Osteoblast (primary cell): ENCODE measurements around the gene POLR3K. TPM values are rescaled to one million over a fixed set of nuclear protein-coding genes. Genes with fewer than 3 reads are reported as not detected.

Experiments used
- DNase-seq: peaks from one replicate; pipeline ENCODE4 v3.0.0; 2011; ENCODE audit warnings: low spot score, mixed read lengths; ENCODE audit not compliant: insufficient read length; ENCODE audit errors: missing footprints
- H2AFZ ChIP-seq: 2 replicates; pipeline ENCODE4 v1.6.0; 2011; ENCODE audit warnings: mild to moderate bottlenecking, low read length
- H3K27ac ChIP-seq: 2 replicates; pipeline ENCODE4 v1.5.1; 2011; ENCODE audit warnings: mild to moderate bottlenecking, low read depth, low read length, moderate library complexity
- H3K27me3 ChIP-seq: 2 replicates; pipeline ENCODE4 v1.6.0; 2012; ENCODE audit warnings: mild to moderate bottlenecking, control low read depth, inconsistent platforms, low read length, moderate library complexity; ENCODE audit not compliant: insufficient read depth
- H3K36me3 ChIP-seq: 2 replicates; pipeline ENCODE4 v1.5.1; 2011; ENCODE audit warnings: mild to moderate bottlenecking, low read length, control low read depth, moderate library complexity; ENCODE audit not compliant: insufficient read depth
- H3K4me1 ChIP-seq: 2 replicates; pipeline ENCODE4 v1.5.1; 2011; ENCODE audit warnings: mild to moderate bottlenecking, low read length, control low read depth, moderate library complexity; ENCODE audit not compliant: insufficient read depth
- H3K4me2 ChIP-seq: 2 replicates; pipeline ENCODE4 v1.6.0; 2011; ENCODE audit warnings: mild to moderate bottlenecking, low read length; ENCODE audit not compliant: insufficient read depth
- H3K4me3 ChIP-seq: fragments of 200-600 bp; sonication (generic); 3 replicates; pipeline ENCODE4 v1.5.1; 2012; ENCODE audit warnings: mild to moderate bottlenecking, low read length, inconsistent platforms; ENCODE audit not compliant: insufficient read depth
- H3K79me2 ChIP-seq: 2 replicates; pipeline ENCODE4 v1.6.0; 2012; ENCODE audit warnings: mild to moderate bottlenecking, low read length, control low read depth, inconsistent platforms; ENCODE audit not compliant: insufficient read depth
- H3K9me3 ChIP-seq: 2 replicates; pipeline ENCODE4 v1.5.1; 2011; ENCODE audit warnings: low read depth, low read length, control low read depth
- H4K20me1 ChIP-seq: 2 replicates; pipeline ENCODE4 v1.6.0; 2012; ENCODE audit warnings: mild to moderate bottlenecking, low read length, control low read depth; ENCODE audit not compliant: insufficient read depth
- total RNA-seq: library from RNA; depleted of rRNA; stranded (reverse); fragments of >200 nt; gene quantifications from 2 replicates; pipeline ENCODE4 v1.2.3, GENCODE V29; 2012
- TF ChIP-seq, protein P1 (sequence below): IDR thresholded peaks from 2 replicates; pipeline ENCODE4 v1.5.1; 2011; ENCODE audit warnings: mild to moderate bottlenecking, low read depth, low read length, moderate library complexity; ENCODE audit errors: extremely low read depth

Gene POLR3K
- total RNA-seq, 1 donor, result 1.4 TPM

DNA sequence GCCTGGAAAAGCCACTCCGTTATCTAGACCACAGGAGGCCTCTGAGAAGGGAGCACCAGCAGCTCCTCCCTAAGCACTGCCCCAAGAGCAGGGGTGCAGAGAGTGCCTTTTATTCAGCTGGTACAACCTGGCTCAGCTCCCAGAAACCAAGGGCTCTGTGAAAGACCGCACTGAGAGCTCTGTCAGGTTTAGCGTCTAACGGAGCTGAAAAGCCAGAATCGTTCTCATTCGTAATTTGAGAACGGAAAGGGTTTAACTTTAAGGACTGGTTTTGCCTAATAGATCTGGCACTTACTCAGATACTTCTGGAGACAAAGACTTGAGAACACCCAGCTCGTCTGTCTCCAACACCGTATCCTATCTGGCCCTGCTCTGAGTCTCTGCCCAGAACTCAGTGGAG, 38.1 kb upstream of the POLR3K start:
- DNase-seq, result peak; percentile 66
- no peaks in the 10 kb centered on the region for H3K9me3 ChIP-seq
- H3K36me3 ChIP-seq, result peaks cover 46% of the 10 kb centered on the region
- H3K4me1 ChIP-seq, result no peaks in the 10 kb centered on the region
- no peak overlapping the region for H3K4me2 ChIP-seq
- peaks cover 18% of the 10 kb centered on the region for H4K20me1 ChIP-seq
- no peak overlapping the region for H3K4me3 ChIP-seq
- TF ChIP-seq, protein P1, sequence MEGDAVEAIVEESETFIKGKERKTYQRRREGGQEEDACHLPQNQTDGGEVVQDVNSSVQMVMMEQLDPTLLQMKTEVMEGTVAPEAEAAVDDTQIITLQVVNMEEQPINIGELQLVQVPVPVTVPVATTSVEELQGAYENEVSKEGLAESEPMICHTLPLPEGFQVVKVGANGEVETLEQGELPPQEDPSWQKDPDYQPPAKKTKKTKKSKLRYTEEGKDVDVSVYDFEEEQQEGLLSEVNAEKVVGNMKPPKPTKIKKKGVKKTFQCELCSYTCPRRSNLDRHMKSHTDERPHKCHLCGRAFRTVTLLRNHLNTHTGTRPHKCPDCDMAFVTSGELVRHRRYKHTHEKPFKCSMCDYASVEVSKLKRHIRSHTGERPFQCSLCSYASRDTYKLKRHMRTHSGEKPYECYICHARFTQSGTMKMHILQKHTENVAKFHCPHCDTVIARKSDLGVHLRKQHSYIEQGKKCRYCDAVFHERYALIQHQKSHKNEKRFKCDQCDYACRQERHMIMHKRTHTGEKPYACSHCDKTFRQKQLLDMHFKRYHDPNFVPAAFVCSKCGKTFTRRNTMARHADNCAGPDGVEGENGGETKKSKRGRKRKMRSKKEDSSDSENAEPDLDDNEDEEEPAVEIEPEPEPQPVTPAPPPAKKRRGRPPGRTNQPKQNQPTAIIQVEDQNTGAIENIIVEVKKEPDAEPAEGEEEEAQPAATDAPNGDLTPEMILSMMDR, result no peak
- peaks cover 11% of the 10 kb centered on the region for H3K79me2 ChIP-seq
- H3K27me3 ChIP-seq, result no peaks in the 10 kb centered on the region
- no peak overlapping the region for H3K27ac ChIP-seq
- H2AFZ ChIP-seq, result no peak overlapping the region

- H3K27ac ChIP-seq, result no peak overlapping the region
- no peak overlapping the region for H3K4me3 ChIP-seq
- no peaks in the 10 kb centered on the region for H3K9me3 ChIP-seq
- no peaks in the 10 kb centered on the region for H3K27me3 ChIP-seq
- TF ChIP-seq, protein P1, result no peak
- H3K36me3 ChIP-seq, result peaks cover 58% of the 10 kb centered on the region
- H3K4me1 ChIP-seq, result peaks cover 11% of the 10 kb centered on the region
- peak; percentile 68 for DNase-seq
- H3K4me2 ChIP-seq, result no peak overlapping the region
- H2AFZ ChIP-seq, result no peak overlapping the region
- H3K79me2 ChIP-seq, result peaks cover 24% of the 10 kb centered on the region
- peaks cover 28% of the 10 kb centered on the region for H4K20me1 ChIP-seq
These were observed 36.2 kb upstream of the POLR3K start for GRCh38 chr16:89391-90302.

DNA sequence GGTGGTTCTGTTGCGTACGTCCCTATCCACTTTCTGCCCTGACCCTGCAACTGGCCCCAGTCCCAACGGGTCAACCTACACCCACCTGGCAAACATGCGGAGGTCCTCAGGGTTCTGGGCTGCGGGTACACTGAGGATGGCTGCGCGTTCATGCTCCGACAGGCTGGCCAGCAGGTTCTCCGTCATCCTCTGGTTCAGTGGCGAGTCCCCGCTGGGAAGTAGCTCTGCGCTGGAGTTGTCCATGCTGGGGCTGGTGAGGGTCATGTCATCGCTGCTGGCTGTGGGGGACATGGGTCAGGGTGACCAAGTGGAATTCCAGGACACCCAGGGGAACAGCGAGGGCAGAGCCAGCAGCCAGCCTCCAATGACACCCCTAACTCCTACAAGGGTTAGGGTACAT, 35.2 kb upstream of the POLR3K start:
- Histone ChIP-seq H3K79me2 (peaks cover 24% of the 10 kb centered on the region), H3K4me2 (no peak overlapping the region), H3K4me3 (no peak overlapping the region), H3K4me1 (peaks cover 22% of the 10 kb centered on the region), H3K27me3 (no peaks in the 10 kb centered on the region), H4K20me1 (peaks cover 39% of the 10 kb centered on the region), H3K9me3 (no peaks in the 10 kb centered on the region), H2AFZ (no peak overlapping the region), H3K27ac (no peak overlapping the region), H3K36me3 (peaks cover 55% of the 10 kb centered on the region)
- TF ChIP-seq, protein P1, result no peak
- DNase-seq, result peak; percentile 36

GRCh38 chr16:86483-86952, 33.1 kb upstream of the POLR3K start:
- Histone ChIP-seq H3K27ac (no peak overlapping the region), H3K4me3 (no peak overlapping the region), H3K4me1 (peaks cover 23% of the 10 kb centered on the region), H3K4me2 (no peak overlapping the region), H3K27me3 (no peaks in the 10 kb centered on the region), H3K36me3 (peaks cover 49% of the 10 kb centered on the region), H3K79me2 (peaks cover 38% of the 10 kb centered on the region), H4K20me1 (peaks cover 39% of the 10 kb centered on the region), H2AFZ (no peak overlapping the region), H3K9me3 (no peaks in the 10 kb centered on the region)
- TF ChIP-seq, protein P1, result no peak
- peak; percentile 49 for DNase-seq
